Panc1 (cell line): ENCODE measurements around the gene NDUFB2. TPM values are rescaled to one million over a fixed set of nuclear protein-coding genes. Genes with fewer than 3 reads are reported as not detected.
"Not testable (repeated sequence)": the region's sequence is repeated elsewhere in the genome, so short reads cannot be mapped to it uniquely, and the experiment has no call there.

ENCODE experiments used
- ATAC-seq: fragments of 200-7000 bp; cut with Tn5 transposase; 2 replicates; pipeline ENCODE4 v1.9.1; 2020; ENCODE audit warnings: mild to moderate bottlenecking, moderate library complexity
- BruUV-seq: library from RNA; stranded (reverse); fragments of 400-500 nt; replicated peaks from 2 replicates; lab custom pipeline; 2021; lab: Mats Ljungman, UMichigan
- CTCF ChIA-PET: fragments of 300-600 bp; sonication (Branson Sonifier 250); formaldehyde crosslinking; loops from one replicate; lab custom pipeline; 2022; ENCODE audit warnings: antibody characterized with exemption; lab: Charles Lee
- POLR2A ChIA-PET: fragments of 300-600 bp; sonication (Branson Sonifier 250); formaldehyde crosslinking; loops from one replicate; lab custom pipeline; 2022; ENCODE audit warnings: antibody characterized with exemption; lab: Charles Lee
- DNase-seq: peaks from one replicate; pipeline ENCODE4 v3.0.0-alpha.2; 2010; ENCODE audit warnings: low read depth, low spot score
- H3K27ac ChIP-seq: 2 replicates; pipeline ENCODE4 v1.5.1; 2011; ENCODE audit warnings: mild to moderate bottlenecking, low read length, inconsistent platforms
- H3K27me3 ChIP-seq: fragments of 200-500 bp; sonication (Bioruptor generic); 2 replicates; pipeline ENCODE4 v1.6.0; 2014; ENCODE audit warnings: low read length, inconsistent platforms; ENCODE audit not compliant: control insufficient read depth, insufficient read depth
- H3K36me3 ChIP-seq: fragments of 200-500 bp; sonication (Bioruptor generic); 2 replicates; pipeline ENCODE4 v1.5.1; 2014; ENCODE audit warnings: inconsistent platforms, mild to moderate bottlenecking, low read length, moderate library complexity; ENCODE audit not compliant: control insufficient read depth, insufficient read depth
- H3K4me1 ChIP-seq: 2 replicates; pipeline ENCODE4 v1.5.1; 2011; ENCODE audit warnings: inconsistent platforms, mild to moderate bottlenecking, low read length, moderate library complexity; ENCODE audit not compliant: control insufficient read depth, insufficient read depth
- H3K4me3 ChIP-seq, 2 experiments: 2 replicates each; pipeline ENCODE4 v1.5.1; 2011 to 2012; ENCODE audit warnings: low read depth in 2 of 2, low read length in 2 of 2, mild to moderate bottlenecking in 2 of 2, inconsistent platforms in 1 of 2, moderate library complexity in 1 of 2
- H3K9me3 ChIP-seq: fragments of 200-500 bp; sonication (Bioruptor generic); 2 replicates; pipeline ENCODE4 v1.5.1; 2014; ENCODE audit warnings: low read depth, mild to moderate bottlenecking, inconsistent platforms, low read length, moderate library complexity; ENCODE audit not compliant: control insufficient read depth, insufficient read depth
- POLR2AphosphoS5 ChIP-seq: IDR thresholded peaks from 2 replicates; pipeline ENCODE4 v1.6.1; 2012; ENCODE audit warnings: mild to moderate bottlenecking, low read depth, low read length, moderate library complexity
- SIN3A ChIP-seq: IDR thresholded peaks from 2 replicates; pipeline ENCODE4 v1.6.1; 2012; ENCODE audit warnings: low read depth, mild to moderate bottlenecking, low read length, moderate library complexity, borderline replicate concordance; ENCODE audit not compliant: insufficient read depth
- TCF7L2 ChIP-seq: IDR thresholded peaks from 2 replicates; pipeline ENCODE4 v1.6.1; 2011; ENCODE audit warnings: mild to moderate bottlenecking, low read depth, low read length, inconsistent platforms
- in situ Hi-C: cut with HindIII; loops from 2 replicates; pipeline ENCODE4 v1.10.0; 2016; ENCODE audit warnings: low sequenced_read_pairs, low pct_unique_long_range_greater_than_20kb
- intact Hi-C: fragments of 100-400 bp; cut with micrococcal nuclease; formaldehyde crosslinking; loops from one replicate; pipeline ENCODE4 v1.10.0; 2022; ENCODE audit not compliant: unreplicated experiment
- total RNA-seq: library from RNA; stranded (reverse); gene quantifications from one replicate; pipeline ENCODE4 v1.2.1, GENCODE V29; 2021; ENCODE audit not compliant: unreplicated experiment
- TF ChIP-seq, protein P1 (sequence below): fragments of 450-650 bp; IDR thresholded peaks from 2 replicates; pipeline ENCODE4 v1.5.1; 2017; ENCODE audit warnings: mild to moderate bottlenecking
- TF ChIP-seq, protein P2 (sequence below), 2 experiments: IDR thresholded peaks; 2 replicates each; pipeline ENCODE4 v1.6.1; 2011 to 2012; ENCODE audit warnings: low read depth in 2 of 2, control low read depth in 1 of 2, low read length in 1 of 2, mild to moderate bottlenecking in 1 of 2, moderate library complexity in 1 of 2; ENCODE audit not compliant: insufficient read depth in 1 of 2

Gene NDUFB2
- total RNA-seq, 1 experiment from 2014 or later: 246 TPM

DNA sequence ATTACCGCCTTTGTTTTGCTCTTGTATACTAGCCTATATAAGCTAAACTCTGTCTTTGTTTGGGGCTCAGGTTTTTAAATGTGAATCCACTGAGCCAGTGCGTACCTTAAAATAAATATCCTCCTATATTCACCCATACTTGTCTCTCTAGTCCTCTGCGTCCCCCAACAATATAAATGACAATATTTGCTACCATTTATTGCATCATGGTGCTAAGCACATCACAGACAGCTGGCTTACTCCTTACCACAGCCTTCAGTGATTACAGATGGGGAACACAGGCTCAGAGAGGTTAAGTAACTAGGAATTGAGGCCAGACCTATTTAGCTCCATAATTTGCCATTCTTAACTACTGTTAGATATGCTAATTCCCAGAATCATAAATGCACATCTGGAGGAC, 27.2 kb upstream of the NDUFB2 start:
- H3K4me1 ChIP-seq: no peaks in the 10 kb centered on the region; the same call in 1 of the 2 replicates
- TF ChIP-seq SIN3A (no peak), POLR2AphosphoS5 (no peak), TCF7L2 (no peak)
- TF ChIP-seq, protein P1, sequence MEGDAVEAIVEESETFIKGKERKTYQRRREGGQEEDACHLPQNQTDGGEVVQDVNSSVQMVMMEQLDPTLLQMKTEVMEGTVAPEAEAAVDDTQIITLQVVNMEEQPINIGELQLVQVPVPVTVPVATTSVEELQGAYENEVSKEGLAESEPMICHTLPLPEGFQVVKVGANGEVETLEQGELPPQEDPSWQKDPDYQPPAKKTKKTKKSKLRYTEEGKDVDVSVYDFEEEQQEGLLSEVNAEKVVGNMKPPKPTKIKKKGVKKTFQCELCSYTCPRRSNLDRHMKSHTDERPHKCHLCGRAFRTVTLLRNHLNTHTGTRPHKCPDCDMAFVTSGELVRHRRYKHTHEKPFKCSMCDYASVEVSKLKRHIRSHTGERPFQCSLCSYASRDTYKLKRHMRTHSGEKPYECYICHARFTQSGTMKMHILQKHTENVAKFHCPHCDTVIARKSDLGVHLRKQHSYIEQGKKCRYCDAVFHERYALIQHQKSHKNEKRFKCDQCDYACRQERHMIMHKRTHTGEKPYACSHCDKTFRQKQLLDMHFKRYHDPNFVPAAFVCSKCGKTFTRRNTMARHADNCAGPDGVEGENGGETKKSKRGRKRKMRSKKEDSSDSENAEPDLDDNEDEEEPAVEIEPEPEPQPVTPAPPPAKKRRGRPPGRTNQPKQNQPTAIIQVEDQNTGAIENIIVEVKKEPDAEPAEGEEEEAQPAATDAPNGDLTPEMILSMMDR: no peak
- TF ChIP-seq, protein P2, sequence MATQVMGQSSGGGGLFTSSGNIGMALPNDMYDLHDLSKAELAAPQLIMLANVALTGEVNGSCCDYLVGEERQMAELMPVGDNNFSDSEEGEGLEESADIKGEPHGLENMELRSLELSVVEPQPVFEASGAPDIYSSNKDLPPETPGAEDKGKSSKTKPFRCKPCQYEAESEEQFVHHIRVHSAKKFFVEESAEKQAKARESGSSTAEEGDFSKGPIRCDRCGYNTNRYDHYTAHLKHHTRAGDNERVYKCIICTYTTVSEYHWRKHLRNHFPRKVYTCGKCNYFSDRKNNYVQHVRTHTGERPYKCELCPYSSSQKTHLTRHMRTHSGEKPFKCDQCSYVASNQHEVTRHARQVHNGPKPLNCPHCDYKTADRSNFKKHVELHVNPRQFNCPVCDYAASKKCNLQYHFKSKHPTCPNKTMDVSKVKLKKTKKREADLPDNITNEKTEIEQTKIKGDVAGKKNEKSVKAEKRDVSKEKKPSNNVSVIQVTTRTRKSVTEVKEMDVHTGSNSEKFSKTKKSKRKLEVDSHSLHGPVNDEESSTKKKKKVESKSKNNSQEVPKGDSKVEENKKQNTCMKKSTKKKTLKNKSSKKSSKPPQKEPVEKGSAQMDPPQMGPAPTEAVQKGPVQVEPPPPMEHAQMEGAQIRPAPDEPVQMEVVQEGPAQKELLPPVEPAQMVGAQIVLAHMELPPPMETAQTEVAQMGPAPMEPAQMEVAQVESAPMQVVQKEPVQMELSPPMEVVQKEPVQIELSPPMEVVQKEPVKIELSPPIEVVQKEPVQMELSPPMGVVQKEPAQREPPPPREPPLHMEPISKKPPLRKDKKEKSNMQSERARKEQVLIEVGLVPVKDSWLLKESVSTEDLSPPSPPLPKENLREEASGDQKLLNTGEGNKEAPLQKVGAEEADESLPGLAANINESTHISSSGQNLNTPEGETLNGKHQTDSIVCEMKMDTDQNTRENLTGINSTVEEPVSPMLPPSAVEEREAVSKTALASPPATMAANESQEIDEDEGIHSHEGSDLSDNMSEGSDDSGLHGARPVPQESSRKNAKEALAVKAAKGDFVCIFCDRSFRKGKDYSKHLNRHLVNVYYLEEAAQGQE (IDR thresholded peaks at IDR 0.05; ENCODE audit: insufficient read depth in 1 of 2, low read depth in 2 of 2, low read length in 1 of 2): no peak
- no peaks in the 10 kb centered on the region for H3K27me3 ChIP-seq
- in situ Hi-C loops (no loop called here), intact Hi-C loops (no loop called here)
- no peaks in the 10 kb centered on the region for H3K9me3 ChIP-seq
- no peaks in the 10 kb centered on the region for H3K36me3 ChIP-seq
- POLR2A ChIA-PET: no interaction called here
- H3K4me3 ChIP-seq: no peak overlapping the region
- ATAC-seq (no peak), DNase-seq (no peak)
- CTCF ChIA-PET: no interaction called here
- BruUV-seq: no TSS peak
- H3K27ac ChIP-seq: no peak overlapping the region

GRCh38 chr7:140669862-140670261, 26.6 kb upstream of the NDUFB2 start:
- BruUV-seq, H3K27me3 ChIP-seq, in situ Hi-C loops, H3K9me3 ChIP-seq, H3K27ac ChIP-seq, H3K4me1 ChIP-seq, POLR2A ChIA-PET, H3K36me3 ChIP-seq, DNase-seq, CTCF ChIA-PET, ATAC-seq, H3K4me3 ChIP-seq: not testable (repeated sequence)
- intact Hi-C loops: loop anchor here (10.0 kb wide), 1 partner anchor 315 kb away; no protein-coding TSS in a partner anchor

GRCh38 chr7:140670343-140670935, 26.1 kb upstream of the NDUFB2 start:
- H3K36me3 ChIP-seq: no peaks in the 10 kb centered on the region
- ChIA-PET POLR2A (no interaction called here), CTCF (no interaction called here)
- no peaks in the 10 kb centered on the region for H3K9me3 ChIP-seq
- no peak for TF ChIP-seq TCF7L2
- TF ChIP-seq POLR2AphosphoS5: no peak
- TF ChIP-seq SIN3A: no peak
- TF ChIP-seq, protein P1: no peak
- TF ChIP-seq, protein P2 (IDR thresholded peaks at IDR 0.05; ENCODE audit: insufficient read depth in 1 of 2, low read depth in 2 of 2, low read length in 1 of 2): no peak
- H3K27ac ChIP-seq: no peak overlapping the region
- H3K4me3 ChIP-seq: no peak overlapping the region
- in situ Hi-C loops: no loop called here
- intact Hi-C loops: loop anchor here (10.0 kb wide), 1 partner anchor 314 kb away; no protein-coding TSS in a partner anchor
- BruUV-seq: no TSS peak
- ATAC-seq (no peak), DNase-seq (no peak)
- no peaks in the 10 kb centered on the region; the same call in 1 of the 2 replicates for H3K4me1 ChIP-seq
- H3K27me3 ChIP-seq: no peaks in the 10 kb centered on the region
